Right lobe of liver (tissue), 6 donors: ENCODE measurements around the gene UBE2J1. TPM values are rescaled to one million over a fixed set of nuclear protein-coding genes. Genes with fewer than 3 reads are reported as not detected.

Experiments used
- ATAC-seq, 4 donors: fragments of 200-7000 bp; cut with Tn5 transposase; one replicate each; pipeline ENCODE4 v1.9.1; 2020; ENCODE audit warnings: mild to moderate bottlenecking in 4 of 4, moderate library complexity in 4 of 4
- DNase-seq, 3 donors: peaks; one replicate each; pipeline ENCODE4 v3.0.0-alpha.2; 2020
- H3K27ac ChIP-seq, 3 donors: fragments of 200-600 bp; one replicate each; pipeline ENCODE4 v1.8.0; 2022
- H3K27me3 ChIP-seq, 2 donors: fragments of 200-600 bp; one replicate each; pipeline ENCODE4 v1.8.0; 2022
- H3K36me3 ChIP-seq, 4 donors: fragments of 200-600 bp; sonication (generic) in 1 of 4; one replicate each; pipeline versions ENCODE4 v1.5.1 to v1.8.0; 2017 to 2022; ENCODE audit warnings: control low read depth in 1 of 4
- H3K4me1 ChIP-seq, 4 donors: fragments of 200-600 bp; sonication (generic) in 1 of 4; one replicate each; pipeline versions ENCODE4 v1.5.1 to v1.8.0; 2017 to 2022; ENCODE audit warnings: control low read depth in 1 of 4
- H3K4me3 ChIP-seq, 3 donors: fragments of 200-600 bp; one replicate each; pipeline ENCODE4 v1.8.0; 2022
- H3K9me3 ChIP-seq, 4 donors: fragments of 200-600 bp; sonication (generic) in 1 of 4; one replicate each; pipeline versions ENCODE4 v1.5.1 to v1.8.0; 2017 to 2022; ENCODE audit warnings: control low read depth in 1 of 4
- POLR2A ChIP-seq: fragments of 450-650 bp; IDR thresholded peaks from one replicate; pipeline ENCODE4 v1.6.1; 2017; ENCODE audit warnings: antibody characterized with exemption, mild to moderate bottlenecking
- WGBS: methylation state at CpG from one replicate; pipeline ENCODE4 v1.1.6; 2018; ENCODE audit warnings: low coverage, low lambda C conversion rate; ENCODE audit not compliant: insufficient coverage; ENCODE audit errors: missing lambda C conversion rate; 5-methylcytosine and 5-hydroxymethylcytosine counted together
- intact Hi-C, 2 donors: fragments of 100-400 bp; cut with DNase I; formaldehyde crosslinking; loops; one replicate each; pipeline versions ENCODE4 v1.11.2 to v1.14.1; 2022
- total RNA-seq, 6 experiments: library from RNA; depleted of rRNA in 2 of 6; stranded (reverse); fragments of >200 nt in 2 of 6; fragmentation: NEBNext Ultra II Directional in 3 of 6; extraction: Animal tissue kit (Norgen Biotek cat#: 25700) in 3 of 6; gene quantifications; one replicate each; pipeline versions ENCODE4 v1.1.0 to v1.2.4, GENCODE V29; 2016 to 2023
- TF ChIP-seq, protein P1 (sequence below), 4 donors: fragments of 200-600 bp in 3 of 4; fragments of 450-650 bp in 1 of 4; IDR thresholded peaks; one replicate each; pipeline versions ENCODE4 v1.5.1 to v1.8.0; 2016 to 2022; ENCODE audit warnings: antibody characterized with exemption in 4 of 4, mild to moderate bottlenecking in 2 of 4
- donor health status: DM: no; HTN: yes; CAD: no.
- donor health status: DM: no; HTN: no; CAD: no.
- donor health status: DM: no; HTN: no; CAD: no.
- donor health status: DM: no; HTN: yes; CAD: no.
- donor health status: DM: no; HTN: yes; CAD: no.

The UBE2J1 gene
- total RNA-seq, 6 experiments from 2014 or later, result 14.9 to 22.3 (median 19.7) TPM

DNA sequence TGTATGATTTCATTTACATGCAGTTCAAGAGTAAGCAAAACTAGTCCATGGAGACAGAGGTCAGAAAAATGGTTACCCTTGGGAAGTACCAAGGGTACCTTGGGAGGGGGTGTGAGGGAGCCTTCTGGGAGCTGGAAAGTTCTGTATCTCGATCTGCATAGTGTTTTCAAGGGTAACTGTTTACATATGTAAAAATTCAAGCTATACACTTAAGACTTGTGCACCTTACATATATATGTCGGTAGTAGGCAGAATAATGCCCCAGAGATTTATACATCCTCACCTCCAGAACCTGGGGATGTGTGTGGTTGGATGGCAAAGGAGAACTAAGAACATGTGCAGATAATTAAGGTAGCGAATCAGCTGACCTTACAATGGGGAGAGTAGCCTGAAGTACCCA, 68.4 kb downstream of the UBE2J1 start:
- Histone ChIP-seq H3K4me1 (no peaks in the 10 kb centered on the region), H3K4me3 (no peak overlapping the region), H3K27ac (no peak overlapping the region), H3K27me3 (no peaks in the 10 kb centered on the region), H3K36me3 (no peaks in the 10 kb centered on the region), H3K9me3 (no peaks in the 10 kb centered on the region)
- intact Hi-C loops, result no loop called here
- DNase-seq (no peak), ATAC-seq (no peak)
- 66% methylated on average over 3 of the region's 3 CpGs for WGBS
- TF ChIP-seq, protein P1, sequence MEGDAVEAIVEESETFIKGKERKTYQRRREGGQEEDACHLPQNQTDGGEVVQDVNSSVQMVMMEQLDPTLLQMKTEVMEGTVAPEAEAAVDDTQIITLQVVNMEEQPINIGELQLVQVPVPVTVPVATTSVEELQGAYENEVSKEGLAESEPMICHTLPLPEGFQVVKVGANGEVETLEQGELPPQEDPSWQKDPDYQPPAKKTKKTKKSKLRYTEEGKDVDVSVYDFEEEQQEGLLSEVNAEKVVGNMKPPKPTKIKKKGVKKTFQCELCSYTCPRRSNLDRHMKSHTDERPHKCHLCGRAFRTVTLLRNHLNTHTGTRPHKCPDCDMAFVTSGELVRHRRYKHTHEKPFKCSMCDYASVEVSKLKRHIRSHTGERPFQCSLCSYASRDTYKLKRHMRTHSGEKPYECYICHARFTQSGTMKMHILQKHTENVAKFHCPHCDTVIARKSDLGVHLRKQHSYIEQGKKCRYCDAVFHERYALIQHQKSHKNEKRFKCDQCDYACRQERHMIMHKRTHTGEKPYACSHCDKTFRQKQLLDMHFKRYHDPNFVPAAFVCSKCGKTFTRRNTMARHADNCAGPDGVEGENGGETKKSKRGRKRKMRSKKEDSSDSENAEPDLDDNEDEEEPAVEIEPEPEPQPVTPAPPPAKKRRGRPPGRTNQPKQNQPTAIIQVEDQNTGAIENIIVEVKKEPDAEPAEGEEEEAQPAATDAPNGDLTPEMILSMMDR (IDR thresholded peaks at IDR 0.05), result no peak
- TF ChIP-seq POLR2A, result no peak

DNA sequence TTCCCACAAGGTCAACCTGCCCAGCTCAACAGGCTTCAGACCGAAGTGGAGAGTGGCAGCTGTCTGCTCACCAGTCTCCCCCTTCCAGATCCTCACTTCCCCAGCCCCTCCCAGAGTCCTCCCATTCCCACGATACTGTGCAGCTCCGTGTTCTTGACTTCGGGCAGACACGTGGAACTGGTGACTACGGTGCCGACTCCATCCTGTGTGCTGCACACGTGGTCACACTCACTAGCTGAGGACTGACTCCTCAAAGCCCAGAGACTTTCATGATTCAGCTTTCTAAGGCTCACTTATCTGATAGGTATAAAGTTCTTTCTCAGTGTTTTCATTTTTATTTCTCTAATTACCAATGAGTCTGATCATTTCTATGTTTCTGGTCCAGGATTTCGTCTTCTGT, 69.8 kb downstream of the UBE2J1 start:
- ATAC-seq (no peak), DNase-seq (no peak)
- 60% methylated on average over 2 of the region's 9 CpGs for WGBS
- Histone ChIP-seq H3K4me1 (no peaks in the 10 kb centered on the region), H3K27ac (no peak overlapping the region), H3K27me3 (no peaks in the 10 kb centered on the region), H3K36me3 (no peaks in the 10 kb centered on the region), H3K9me3 (no peaks in the 10 kb centered on the region), H3K4me3 (no peak overlapping the region)
- TF ChIP-seq, protein P1 (IDR thresholded peaks at IDR 0.05), result no peak
- TF ChIP-seq POLR2A, result no peak
- intact Hi-C loops, result no loop called here

DNA sequence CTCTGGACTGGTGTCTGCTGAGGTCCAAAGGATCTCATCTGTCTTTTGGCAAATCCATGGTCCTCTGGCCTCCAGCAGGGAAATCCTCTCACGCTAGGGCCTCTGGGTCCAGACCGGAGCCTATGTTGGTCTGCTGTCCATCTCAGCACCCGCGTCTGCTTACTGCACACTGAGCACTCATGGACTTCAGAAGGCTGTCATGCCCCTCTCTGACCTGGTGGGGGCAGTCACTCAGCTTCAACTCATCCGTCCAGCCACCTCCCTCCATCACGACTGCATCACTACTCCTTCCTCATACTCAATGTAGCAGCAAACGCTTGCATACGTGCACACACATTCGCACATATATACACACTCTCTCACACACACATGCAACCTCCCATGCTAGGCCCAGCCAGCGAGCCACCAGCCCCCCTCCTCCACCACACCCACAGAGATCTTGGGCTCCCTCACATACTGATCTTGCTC, 70.7 kb downstream of the UBE2J1 start:
- Histone ChIP-seq H3K27me3 (no peaks in the 10 kb centered on the region), H3K9me3 (no peaks in the 10 kb centered on the region), H3K4me3 (no peak overlapping the region), H3K27ac (no peak overlapping the region), H3K4me1 (no peaks in the 10 kb centered on the region), H3K36me3 (no peaks in the 10 kb centered on the region)
- intact Hi-C loops, result no loop called here
- WGBS, result 61% methylated on average over 5 of the region's 10 CpGs
- ATAC-seq, result peak; percentile 42 to 68 (median 58)
- no peak for DNase-seq
- TF ChIP-seq, protein P1 (IDR thresholded peaks at IDR 0.05), result peak in 2 of 4 donors; percentile 20 to 31
- no peak for TF ChIP-seq POLR2A

DNA sequence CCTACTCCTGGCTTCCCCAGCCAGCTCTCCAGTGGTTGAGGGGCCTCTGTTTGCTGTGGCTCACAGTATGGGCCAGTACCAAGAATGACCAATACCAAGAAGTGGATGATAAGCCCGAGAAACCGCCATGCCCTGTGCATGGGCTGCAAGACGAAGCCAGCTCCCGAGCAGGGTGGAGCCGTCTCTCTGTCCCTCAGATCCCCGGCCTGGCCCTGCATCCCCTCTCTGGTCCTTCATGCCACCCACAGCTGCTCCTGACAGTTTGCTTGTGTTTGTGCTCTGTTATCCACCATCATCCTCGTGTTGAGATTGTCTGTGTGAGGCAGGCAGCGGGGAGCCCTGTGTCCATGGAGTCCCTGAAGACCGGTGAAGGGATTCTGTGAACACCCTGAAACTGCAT, 73.6 kb downstream of the UBE2J1 start:
- DNase-seq, result no peak
- Histone ChIP-seq H3K4me3 (no peak overlapping the region), H3K36me3 (no peaks in the 10 kb centered on the region), H3K27ac (no peak overlapping the region), H3K27me3 (no peaks in the 10 kb centered on the region), H3K9me3 (no peaks in the 10 kb centered on the region), H3K4me1 (no peaks in the 10 kb centered on the region)
- no peak for ATAC-seq
- 84% methylated on average over 3 of the region's 9 CpGs for WGBS
- intact Hi-C loops, result no loop called here
- TF ChIP-seq POLR2A, result no peak
- TF ChIP-seq, protein P1 (IDR thresholded peaks at IDR 0.05), result no peak

Other genes with a start within 250 kb of the UBE2J1 start
- gene SRSF12, start 234.7 kb downstream of the UBE2J1 start, total RNA-seq, result under 1 TPM in 4 of 6 experiments, not detected in 2; 0.22 to 0.78 (median 0.40) TPM
- 1 to 10 TPM; 2.4 to 6.1 (median 4.5) TPM for gene PM20D2, start 206.7 kb downstream of the UBE2J1 start, total RNA-seq
- not detected for gene GABRR1, start 135.4 kb downstream of the UBE2J1 start, total RNA-seq
- gene GABRR2, start 37.4 kb downstream of the UBE2J1 start, total RNA-seq, result 1 to 10 TPM in 1 of 6 experiments, under 1 TPM in 5; 0.20 to 1.2 (median 0.56) TPM
- 10 to 100 TPM in 4 of 6 experiments, 1 to 10 TPM in 2; 7.1 to 18.7 (median 12.2) TPM for gene RRAGD, start 59.6 kb upstream of the UBE2J1 start, total RNA-seq
- gene ANKRD6, start 80.4 kb upstream of the UBE2J1 start, total RNA-seq, result 10 to 100 TPM in 2 of 6 experiments, 1 to 10 TPM in 4; 5.3 to 14.8 (median 8.3) TPM